Hippocampal formation (tissue), 2 donors: ENCODE results near the gene FAM222B.

Experiments used
- DNase-seq, 2 donors: peaks; one replicate each; lab custom pipeline; 2025; lab: John Stamatoyannopoulos, UW

The FAM222B gene

GRCh38 chr17:28712032-28712704 is 130.4 kb downstream of the FAM222B start:
- DNase-seq: no peak

- no peak for DNase-seq
Measured at GRCh38 chr17:28711723-28712031, 130.9 kb downstream of the FAM222B start, which contains the start of gene PROCA1. Gene PROCA1 (minus strand): TSS chr17:28711888. CDS start chr17:28711660, 228 bp downstream.

GRCh38 chr17:28710861-28711722 is 131.5 kb downstream of the FAM222B start:
- peak; percentile 75 to 82 for DNase-seq

- DNase-seq: no peak
Measured at GRCh38 chr17:28707339-28707720, 135.3 kb downstream of the FAM222B start.

- no peak for DNase-seq
Measured at GRCh38 chr17:28706471-28707338, 135.9 kb downstream of the FAM222B start.
